ENCODE results near the gene RRP9.

The RRP9 gene

DNA sequence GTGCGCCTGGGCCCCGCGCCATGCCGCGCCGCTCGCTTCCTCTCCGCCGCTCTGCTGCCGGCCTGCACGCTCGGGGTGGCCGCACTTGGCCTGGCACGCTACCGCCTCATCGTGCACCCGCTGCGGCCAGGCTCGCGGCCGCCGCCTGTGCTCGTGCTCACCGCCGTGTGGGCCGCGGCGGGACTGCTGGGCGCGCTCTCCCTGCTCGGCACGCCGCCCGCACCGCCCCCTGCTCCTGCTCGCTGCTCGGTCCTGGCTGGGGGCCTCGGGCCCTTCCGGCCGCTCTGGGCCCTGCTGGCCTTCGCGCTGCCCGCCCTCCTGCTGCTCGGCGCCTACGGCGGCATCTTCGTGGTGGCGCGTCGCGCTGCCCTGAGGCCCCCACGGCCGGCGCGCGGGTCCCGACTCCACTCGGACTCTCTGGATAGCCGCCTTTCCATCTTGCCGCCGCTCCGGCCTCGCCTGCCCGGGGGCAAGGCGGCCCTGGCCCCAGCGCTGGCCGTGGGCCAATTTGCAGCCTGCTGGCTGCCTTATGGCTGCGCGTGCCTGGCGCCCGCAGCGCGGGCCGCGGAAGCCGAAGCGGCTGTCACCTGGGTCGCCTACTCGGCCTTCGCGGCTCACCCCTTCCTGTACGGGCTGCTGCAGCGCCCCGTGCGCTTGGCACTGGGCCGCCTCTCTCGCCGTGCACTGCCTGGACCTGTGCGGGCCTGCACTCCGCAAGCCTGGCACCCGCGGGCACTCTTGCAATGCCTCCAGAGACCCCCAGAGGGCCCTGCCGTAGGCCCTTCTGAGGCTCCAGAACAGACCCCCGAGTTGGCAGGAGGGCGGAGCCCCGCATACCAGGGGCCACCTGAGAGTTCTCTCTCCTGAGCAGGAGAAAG is 14.4 kb upstream of the RRP9 start:
- DNase-seq (ENCODE audit: low spot score): peak; percentile 76

DNA sequence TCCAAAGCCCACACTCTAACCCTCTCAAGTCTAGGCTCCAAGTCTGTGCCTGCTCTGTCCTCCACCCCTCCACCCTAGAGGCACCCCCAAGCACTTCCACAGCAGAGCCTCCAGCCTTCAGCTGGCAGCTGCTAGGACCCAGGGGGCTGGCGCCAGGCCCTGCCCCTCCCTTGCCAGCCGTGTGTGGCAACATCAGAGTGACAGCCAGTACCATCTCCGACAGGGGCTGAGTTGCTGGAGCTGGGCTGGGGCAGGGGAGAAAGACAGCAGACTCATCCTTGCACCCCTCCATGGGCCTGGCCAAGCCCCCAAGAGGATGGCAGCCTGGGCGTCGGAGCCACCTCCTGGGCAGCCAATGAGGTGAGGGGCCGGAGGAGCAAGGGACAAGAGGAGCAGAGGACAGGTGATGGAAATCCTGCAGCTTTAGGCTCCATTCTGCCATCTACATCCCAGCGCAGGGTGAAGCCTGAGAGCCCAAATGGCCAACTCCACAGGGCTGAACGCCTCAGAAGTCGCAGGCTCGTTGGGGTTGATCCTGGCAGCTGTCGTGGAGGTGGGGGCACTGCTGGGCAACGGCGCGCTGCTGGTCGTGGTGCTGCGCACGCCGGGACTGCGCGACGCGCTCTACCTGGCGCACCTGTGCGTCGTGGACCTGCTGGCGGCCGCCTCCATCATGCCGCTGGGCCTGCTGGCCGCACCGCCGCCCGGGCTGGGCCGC is 13.6 kb upstream of the RRP9 start, which contains the start of gene GPR62:
GPR62 (plus strand) TSS at position 207 of the 718 bp plus-strand sequence; CDS start at position 479, 272 bp downstream.
- DNase-seq (ENCODE audit: low spot score): peak; percentile 95

DNA sequence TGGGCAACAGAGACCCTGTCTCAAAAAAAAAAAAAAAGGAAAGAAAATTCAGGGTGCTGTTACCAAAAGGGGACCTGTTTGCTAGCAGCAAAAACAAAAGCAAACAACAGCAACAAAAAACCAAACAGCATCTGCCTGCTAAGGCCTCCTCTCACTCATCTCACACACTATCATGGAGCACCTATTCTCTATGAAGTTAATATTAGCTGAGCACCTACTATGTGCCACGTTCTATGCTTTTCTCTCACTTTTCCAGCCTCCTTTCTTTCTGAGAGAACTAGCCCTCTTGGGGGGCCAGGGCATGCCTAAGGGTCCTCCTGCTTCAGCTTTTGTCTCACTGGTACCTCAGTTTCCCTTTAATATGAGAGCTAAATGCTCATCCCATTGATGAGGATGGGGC is 13.0 kb upstream of the RRP9 start:
- no peak for DNase-seq (ENCODE audit: low spot score)

GRCh38 chr3:51954105-51954504 is 12.4 kb upstream of the RRP9 start:
- DNase-seq (ENCODE audit: low spot score): no peak

DNA sequence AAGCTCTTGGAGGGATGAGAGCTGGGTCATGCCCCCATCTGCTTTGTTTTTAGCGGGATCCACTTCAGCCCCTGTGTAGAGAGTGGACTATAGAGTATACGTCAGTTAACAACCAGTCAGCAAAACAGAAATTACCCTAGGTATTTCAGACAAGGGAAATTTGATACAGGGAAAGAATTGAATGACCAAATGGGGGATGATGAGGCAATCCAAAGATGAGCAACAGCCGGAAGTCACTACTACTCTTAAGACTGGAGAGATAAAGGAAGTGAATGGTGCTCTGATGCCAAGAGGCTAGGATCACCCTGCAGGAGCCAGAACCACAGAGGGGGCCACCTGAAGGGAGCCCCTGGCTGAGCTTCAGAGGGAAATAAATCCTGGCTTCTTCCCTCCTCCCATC is 11.7 kb upstream of the RRP9 start:
- DNase-seq (ENCODE audit: low spot score): no peak

- no peak for DNase-seq (ENCODE audit: low spot score)
Observed at GRCh38 chr3:51950899-51951298, 9.2 kb upstream of the RRP9 start.

- no peak for DNase-seq (ENCODE audit: low spot score)
Observed at GRCh38 chr3:51949121-51949520, 7.4 kb upstream of the RRP9 start.

GRCh38 chr3:51948016-51948580 is 6.4 kb upstream of the RRP9 start:
- DNase-seq (ENCODE audit: low spot score): no peak

GRCh38 chr3:51947215-51947900 is 5.7 kb upstream of the RRP9 start:
- DNase-seq (ENCODE audit: low spot score): no peak

DNA sequence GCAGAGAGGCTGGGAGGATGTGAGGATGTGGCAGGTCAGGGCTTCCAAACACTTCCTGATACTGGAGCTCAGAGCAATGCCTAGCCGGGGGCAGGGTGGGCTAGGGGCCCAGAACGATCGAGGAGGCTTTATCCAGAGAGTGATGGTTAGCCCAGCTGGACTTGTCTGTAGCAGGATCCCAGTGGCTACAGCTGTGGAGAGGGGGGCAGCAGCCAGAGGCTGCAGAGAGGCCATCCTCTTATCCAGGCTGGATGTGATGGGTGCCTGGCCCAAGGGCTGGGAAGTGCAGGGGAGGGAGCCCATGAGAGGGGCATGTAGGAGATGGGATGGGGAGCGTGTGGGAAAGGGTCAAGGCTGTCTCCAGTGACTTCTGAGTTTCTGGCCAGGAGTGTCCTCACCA is 5.1 kb upstream of the RRP9 start:
- DNase-seq (ENCODE audit: low spot score): no peak

DNA sequence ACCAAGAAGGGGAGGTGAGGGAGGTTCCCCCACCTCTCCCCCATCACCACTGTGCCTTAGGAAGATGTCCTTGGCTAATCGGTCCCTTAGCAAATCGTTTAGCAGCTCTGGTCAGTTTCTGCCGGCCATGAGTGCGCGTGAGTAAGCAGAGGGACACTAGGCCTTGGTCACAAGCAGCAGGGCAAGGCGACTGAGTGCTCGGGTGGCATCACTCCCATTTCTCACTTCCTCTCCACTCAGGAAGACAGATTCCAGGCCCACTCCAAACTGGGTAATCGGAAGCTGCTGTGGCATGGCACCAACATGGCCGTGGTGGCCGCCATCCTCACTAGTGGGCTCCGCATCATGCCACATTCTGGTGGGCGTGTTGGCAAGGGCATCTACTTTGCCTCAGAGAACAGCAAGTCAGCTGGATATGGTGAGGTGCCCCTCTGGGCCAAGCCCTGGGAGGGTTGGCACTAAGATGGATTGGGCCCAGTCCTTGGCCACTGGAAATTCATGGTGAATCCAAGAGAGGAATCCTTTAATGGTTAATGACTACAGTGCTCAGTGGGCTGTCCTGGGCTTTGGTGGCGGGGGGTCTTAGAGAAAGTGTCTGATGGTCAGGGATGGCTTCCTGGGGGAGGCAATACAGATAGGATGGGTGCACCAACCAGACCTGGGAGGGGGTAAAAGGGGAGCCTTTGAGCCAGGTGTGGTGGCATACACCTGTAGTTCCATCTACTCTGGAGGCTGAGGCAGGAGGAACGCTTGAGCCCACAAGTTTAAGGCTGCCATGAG is 4.4 kb upstream of the RRP9 start:
- no peak for DNase-seq (ENCODE audit: low spot score)

DNA sequence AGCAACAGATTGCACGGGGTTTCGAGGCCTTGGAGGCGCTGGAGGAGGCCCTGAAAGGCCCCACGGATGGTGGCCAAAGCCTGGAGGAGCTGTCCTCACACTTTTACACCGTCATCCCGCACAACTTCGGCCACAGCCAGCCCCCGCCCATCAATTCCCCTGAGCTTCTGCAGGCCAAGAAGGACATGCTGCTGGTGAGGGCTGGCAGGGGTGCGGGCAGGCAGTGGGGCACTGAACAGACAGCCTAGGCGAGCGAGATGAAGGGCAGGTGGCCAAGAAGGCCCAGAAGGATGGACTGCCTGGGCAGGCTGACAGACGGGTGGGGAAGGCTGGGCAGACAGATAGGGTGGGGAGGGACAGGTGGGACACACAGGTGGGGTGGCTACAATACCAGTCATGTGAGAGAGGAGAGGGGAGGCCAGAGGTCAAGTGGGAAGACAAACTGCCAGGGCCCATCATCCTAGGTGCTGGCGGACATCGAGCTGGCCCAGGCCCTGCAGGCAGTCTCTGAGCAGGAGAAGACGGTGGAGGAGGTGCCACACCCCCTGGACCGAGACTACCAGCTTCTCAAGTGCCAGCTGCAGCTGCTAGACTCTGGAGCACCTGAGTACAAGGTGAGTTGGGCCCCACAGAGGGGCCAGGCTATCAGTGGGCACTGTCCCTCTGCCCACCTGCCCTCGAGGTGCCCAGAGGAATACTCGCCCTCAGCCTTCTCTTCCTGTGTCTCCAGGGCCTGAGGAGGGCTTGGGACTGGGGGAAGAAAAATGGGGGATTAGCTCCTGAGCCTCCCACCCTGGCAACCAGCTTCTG is 3.5 kb upstream of the RRP9 start:
- no peak for DNase-seq (ENCODE audit: low spot score)

- no peak for DNase-seq (ENCODE audit: low spot score)
Observed at GRCh38 chr3:51944451-51945021, 2.8 kb upstream of the RRP9 start.

GRCh38 chr3:51943451-51944391 is 2.0 kb upstream of the RRP9 start:
- DNase-seq (ENCODE audit: low spot score): no peak

GRCh38 chr3:51942603-51943450 is 1.1 kb upstream of the RRP9 start:
- no peak for DNase-seq (ENCODE audit: low spot score)

GRCh38 chr3:51941463-51941797 is 274 bp downstream of the RRP9 start:
- no peak for DNase-seq (ENCODE audit: low spot score)

DNA sequence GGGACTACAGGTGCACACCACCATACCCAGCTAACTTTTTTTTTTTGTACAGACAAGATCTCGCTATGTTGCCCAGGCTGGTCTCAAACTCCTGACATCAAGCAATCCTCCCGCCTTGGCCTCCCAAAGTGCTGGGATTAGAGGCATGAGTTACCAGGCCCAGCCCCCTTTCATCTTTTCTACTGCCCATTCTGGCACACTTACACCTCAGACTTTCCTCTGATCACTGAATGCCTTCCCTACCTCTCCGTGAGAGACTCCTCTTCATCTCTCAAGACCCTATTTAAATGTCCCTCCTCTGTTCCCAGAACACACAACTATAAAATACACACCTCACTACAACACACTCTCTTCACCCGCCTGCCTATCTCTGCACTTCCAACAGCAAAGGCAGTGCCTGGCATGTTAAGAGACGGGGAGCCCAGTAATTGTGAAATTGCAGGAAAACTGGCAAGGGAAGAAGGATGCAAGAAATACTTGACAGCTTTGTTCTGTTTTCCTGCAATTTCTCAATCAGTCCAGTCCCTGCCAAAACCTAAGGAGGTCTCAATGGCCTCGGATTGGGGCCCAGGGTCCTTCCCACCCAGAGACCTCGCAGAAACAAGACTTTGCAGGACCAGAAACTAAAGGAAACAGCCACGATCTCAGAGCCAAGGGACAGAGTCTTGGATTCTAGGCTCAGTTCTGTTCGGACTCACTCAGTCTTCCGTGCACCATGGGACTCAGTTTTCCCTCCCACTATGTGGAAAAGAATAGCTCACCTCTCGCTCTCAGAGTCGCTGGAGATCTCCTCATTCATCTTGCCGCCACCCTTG is 849 bp downstream of the RRP9 start:
- no peak for DNase-seq (ENCODE audit: low spot score)

All from globus pallidus (tissue), 1 donor.